ENCODE results near the gene CCR5AS.
"Not testable (repeated sequence)": the region's sequence is repeated elsewhere in the genome, so short reads cannot be mapped to it uniquely, and the experiment has no call there.

Gene CCR5AS

GRCh38 chr3:46338840-46339239 lies 68.0 kb downstream of the CCR5AS start:
- H3K4me1 Mint-ChIP-seq = no peaks in the 10 kb centered on the region

DNA sequence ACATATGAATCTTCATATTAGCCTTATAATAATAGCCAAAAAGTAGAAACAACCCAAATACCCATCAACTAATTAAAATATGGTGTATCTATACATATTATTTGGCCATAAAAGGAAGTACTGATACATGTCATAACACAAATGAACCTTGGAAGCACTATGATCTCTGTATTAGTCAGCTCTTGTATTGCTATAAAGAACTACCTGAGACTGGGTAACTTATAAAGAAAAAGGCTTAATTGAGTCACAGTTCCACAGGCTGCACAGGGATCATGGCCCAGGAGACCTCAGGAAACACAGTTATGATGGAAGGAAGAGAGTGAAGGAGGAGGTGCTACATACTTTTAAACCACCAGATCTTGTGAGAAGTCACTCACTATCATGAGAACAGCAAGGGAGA lies 69.0 kb downstream of the CCR5AS start:
- Histone ChIP-seq H2AFZ (replicated peaks) (no peak overlapping the region), H3K4me2 (no peak overlapping the region), H3K27me3 (no peaks in the 10 kb centered on the region), H3K4me1 (no peaks in the 10 kb centered on the region), H3K9ac (no peak overlapping the region), H3K9me3 (ENCODE audit: low read depth) (no peaks in the 10 kb centered on the region), H3F3A (ENCODE audit: low read depth) (no peaks in the 10 kb centered on the region), H3K36me3 (no peaks in the 10 kb centered on the region), H3K79me2 (ENCODE audit: low read depth) (no peaks in the 10 kb centered on the region), H3K27ac (no peak overlapping the region), H3K4me3 (no peak overlapping the region), H4K20me1 (ENCODE audit: low read depth) (no peaks in the 10 kb centered on the region)
- Mint-ChIP-seq H3K4me1 (no peaks in the 10 kb centered on the region), H3K4me3 (no peak overlapping the region), H3K27me3 (ENCODE audit: insufficient read depth, low read depth) (no peaks in the 10 kb centered on the region), H3K27ac (no peak overlapping the region), H3K9me3 (peaks cover 18% of the 10 kb centered on the region), H3K36me3 (no peaks in the 10 kb centered on the region)
- TF ChIP-seq EZH2phosphoT487 (IDR thresholded peaks at IDR 0.05) = no peak
- DNase-seq (ENCODE audit: low spot score) = no peak

More at GRCh38 chr3:46338840-46339239, 68.0 kb downstream of the CCR5AS start:
- Histone ChIP-seq H3K36me3 (no peaks in the 10 kb centered on the region), H3K9me3 (ENCODE audit: low read depth) (no peaks in the 10 kb centered on the region), H3K79me2 (ENCODE audit: low read depth) (no peaks in the 10 kb centered on the region), H2AFZ (replicated peaks) (no peak overlapping the region), H4K20me1 (ENCODE audit: low read depth) (no peaks in the 10 kb centered on the region), H3K9ac (no peak overlapping the region), H3K4me2 (no peak overlapping the region), H3K27ac (no peak overlapping the region), H3F3A (ENCODE audit: low read depth) (no peaks in the 10 kb centered on the region), H3K4me3 (no peak overlapping the region), H3K4me1 (no peaks in the 10 kb centered on the region), H3K27me3 (no peaks in the 10 kb centered on the region)
- Mint-ChIP-seq H3K27me3 (ENCODE audit: insufficient read depth, low read depth) (no peaks in the 10 kb centered on the region), H3K27ac (no peak overlapping the region), H3K9me3 (peaks cover 18% of the 10 kb centered on the region), H3K4me3 (no peak overlapping the region), H3K36me3 (no peaks in the 10 kb centered on the region)
- TF ChIP-seq EZH2 (IDR thresholded peaks at IDR 0.05) = no peak
- no peak for TF ChIP-seq CTCF (IDR thresholded peaks at IDR 0.05)
- no peak for TF ChIP-seq EZH2phosphoT487 (IDR thresholded peaks at IDR 0.05)
- DNase-seq (ENCODE audit: low spot score) = no peak

- H3K79me2 ChIP-seq (ENCODE audit: low read depth) = no peaks in the 10 kb centered on the region
- no peaks in the 10 kb centered on the region for H3K27me3 ChIP-seq
- Mint-ChIP-seq H3K9me3 (peaks cover 22% of the 10 kb centered on the region), H3K4me3 (no peak overlapping the region), H3K4me1 (no peaks in the 10 kb centered on the region), H3K36me3 (no peaks in the 10 kb centered on the region), H3K27me3 (ENCODE audit: insufficient read depth, low read depth) (peaks cover 2% of the 10 kb centered on the region), H3K27ac (no peak overlapping the region)
- no peaks in the 10 kb centered on the region for H3K36me3 ChIP-seq
- no peak overlapping the region for H3K4me3 ChIP-seq
- no peaks in the 10 kb centered on the region for H4K20me1 ChIP-seq (ENCODE audit: low read depth)
- TF ChIP-seq CTCF (IDR thresholded peaks at IDR 0.05) (no peak), EZH2 (IDR thresholded peaks at IDR 0.05) (no peak), EZH2phosphoT487 (IDR thresholded peaks at IDR 0.05) (no peak)
- no peak overlapping the region for H3K9ac ChIP-seq
- H2AFZ ChIP-seq (replicated peaks) = no peak overlapping the region
- DNase-seq (ENCODE audit: low spot score) = no peak
- H3K9me3 ChIP-seq (ENCODE audit: low read depth) = no peaks in the 10 kb centered on the region
- H3K27ac ChIP-seq = no peak overlapping the region
- no peaks in the 10 kb centered on the region for H3F3A ChIP-seq (ENCODE audit: low read depth)
- no peak overlapping the region for H3K4me2 ChIP-seq
- H3K4me1 ChIP-seq = no peaks in the 10 kb centered on the region
These were observed 71.3 kb downstream of the CCR5AS start for GRCh38 chr3:46335541-46335940.

- Histone ChIP-seq H3K9me3 (ENCODE audit: low read depth) (no peaks in the 10 kb centered on the region), H3F3A (ENCODE audit: low read depth) (no peaks in the 10 kb centered on the region), H3K36me3 (no peaks in the 10 kb centered on the region), H3K9ac (no peak overlapping the region), H3K4me1 (no peaks in the 10 kb centered on the region), H3K4me3 (no peak overlapping the region), H3K79me2 (ENCODE audit: low read depth) (no peaks in the 10 kb centered on the region), H3K4me2 (no peak overlapping the region), H3K27me3 (no peaks in the 10 kb centered on the region), H3K27ac (no peak overlapping the region), H4K20me1 (ENCODE audit: low read depth) (no peaks in the 10 kb centered on the region), H2AFZ (replicated peaks) (no peak overlapping the region)
- H3K9me3 Mint-ChIP-seq = peaks cover 22% of the 10 kb centered on the region
- H3K27me3 Mint-ChIP-seq (ENCODE audit: insufficient read depth, low read depth) = peaks cover 2% of the 10 kb centered on the region
- no peaks in the 10 kb centered on the region for H3K4me1 Mint-ChIP-seq
- no peak overlapping the region for H3K4me3 Mint-ChIP-seq
- H3K36me3 Mint-ChIP-seq = no peaks in the 10 kb centered on the region
- DNase-seq (ENCODE audit: low spot score) = no peak
- no peak overlapping the region for H3K27ac Mint-ChIP-seq
- TF ChIP-seq EZH2 (IDR thresholded peaks at IDR 0.05) = no peak
- TF ChIP-seq CTCF (IDR thresholded peaks at IDR 0.05) = no peak
- TF ChIP-seq EZH2phosphoT487 (IDR thresholded peaks at IDR 0.05) = no peak
These were observed 72.0 kb downstream of the CCR5AS start for GRCh38 chr3:46334741-46335478.

- not testable (repeated sequence) for H3K36me3 Mint-ChIP-seq; H3K4me1 Mint-ChIP-seq; H3K36me3 ChIP-seq; DNase-seq (ENCODE audit: low spot score); H2AFZ ChIP-seq (replicated peaks); H3K4me3 Mint-ChIP-seq; H3K9ac ChIP-seq; H3K27ac Mint-ChIP-seq; H3K4me1 ChIP-seq; H3K4me2 ChIP-seq; H3K9me3 Mint-ChIP-seq; H3K27ac ChIP-seq; H3F3A ChIP-seq (ENCODE audit: low read depth); H3K27me3 ChIP-seq; H3K79me2 ChIP-seq (ENCODE audit: low read depth); H3K27me3 Mint-ChIP-seq (ENCODE audit: insufficient read depth, low read depth); H4K20me1 ChIP-seq (ENCODE audit: low read depth); H3K4me3 ChIP-seq; H3K9me3 ChIP-seq (ENCODE audit: low read depth)
These were observed 76.2 kb downstream of the CCR5AS start for GRCh38 chr3:46330676-46331075.

Measured in neural progenitor cell (in vitro differentiated cells).